CD4-positive, CD25-positive, alpha-beta regulatory T cell (primary cell): ENCODE measurements around the gene FAM83B. TPM values are rescaled to one million over a fixed set of nuclear protein-coding genes. Genes with fewer than 3 reads are reported as not detected.

Source experiments
- ATAC-seq, 2 donors: fragments of 150-1000 bp; cut with Tn5 transposase; one replicate each; pipeline ENCODE4 v1.10.0; 2021; ENCODE audit warnings: low read depth in 2 of 2, moderate number of reproducible peaks in 2 of 2, moderate library complexity in 1 of 2
- DNase-seq, 3 donors: peaks; one replicate each; pipeline versions ENCODE4 v3.0.0 to v3.0.0-alpha.2; 2012 to 2022; ENCODE audit warnings: mixed read lengths in 1 of 3
- H3K27ac ChIP-seq: one replicate; pipeline ENCODE4 v1.7.0; 2013; ENCODE audit warnings: mild to moderate bottlenecking, low read length; ENCODE audit not compliant: insufficient read depth, poor library complexity, severe bottlenecking
- H3K27me3 ChIP-seq: one replicate; pipeline ENCODE4 v1.7.0; 2013; ENCODE audit warnings: low read length; ENCODE audit not compliant: control insufficient read depth, insufficient read depth
- H3K36me3 ChIP-seq: one replicate; pipeline ENCODE4 v1.7.0; 2013; ENCODE audit warnings: mild to moderate bottlenecking, low read length, moderate library complexity; ENCODE audit not compliant: control insufficient read depth, insufficient read depth
- H3K4me1 ChIP-seq: 2 replicates; pipeline ENCODE4 v1.7.0; 2013; ENCODE audit warnings: mild to moderate bottlenecking, low read length; ENCODE audit not compliant: insufficient read depth, control insufficient read depth, poor library complexity, severe bottlenecking
- H3K4me3 ChIP-seq: one replicate; pipeline ENCODE4 v1.7.0; 2013; ENCODE audit warnings: low read depth, mild to moderate bottlenecking, low read length, moderate library complexity
- H3K9me3 ChIP-seq, 2 experiments: 1 replicate in 1 of 2; 2 replicates in 1 of 2; pipeline ENCODE4 v1.7.0; 2013; ENCODE audit warnings: low read length in 2 of 2, mild to moderate bottlenecking in 1 of 2, moderate library complexity in 1 of 2; ENCODE audit not compliant: control insufficient read depth in 2 of 2
- H3K27ac Mint-ChIP-seq, 3 donors: one replicate each; pipeline ENCODE4 v1.8.0; 2020 to 2022; ENCODE audit warnings: mild to moderate bottlenecking in 3 of 3, mixed read lengths in 3 of 3, moderate library complexity in 2 of 3
- H3K27me3 Mint-ChIP-seq: one replicate; pipeline ENCODE4 v1.8.0; 2022; ENCODE audit warnings: mild to moderate bottlenecking, mixed read lengths
- H3K36me3 Mint-ChIP-seq: one replicate; pipeline ENCODE4 v1.8.0; 2020; ENCODE audit warnings: mixed read lengths
- H3K4me1 Mint-ChIP-seq, 4 donors: one replicate each; pipeline ENCODE4 v1.8.0; 2020 to 2022; ENCODE audit warnings: mixed read lengths in 4 of 4, mild to moderate bottlenecking in 1 of 4
- H3K4me3 Mint-ChIP-seq, 4 donors: one replicate each; pipeline ENCODE4 v1.8.0; 2020 to 2022; ENCODE audit warnings: mild to moderate bottlenecking in 4 of 4, mixed read lengths in 4 of 4, moderate library complexity in 3 of 4
- H3K9me3 Mint-ChIP-seq, 7 donors: one replicate each; pipeline ENCODE4 v1.8.0; 2020 to 2022; ENCODE audit warnings: mixed read lengths in 7 of 7, mild to moderate bottlenecking in 3 of 7, moderate library complexity in 2 of 7
- polyA plus RNA-seq, 4 donors: library from polyadenylated mRNA; unstranded; fragments of 300-500 nt; fragmentation: Illumina TruSeq; gene quantifications; one replicate each; pipeline ENCODE4 v1.2.3, GENCODE V29; 2021
- total RNA-seq: library from RNA; stranded (reverse); gene quantifications from one replicate; pipeline ENCODE4 v1.2.3, GENCODE V29; 2022

Gene FAM83B
- total and polyA plus RNA-seq, 5 donors from 2014 or later, result not detected

DNA sequence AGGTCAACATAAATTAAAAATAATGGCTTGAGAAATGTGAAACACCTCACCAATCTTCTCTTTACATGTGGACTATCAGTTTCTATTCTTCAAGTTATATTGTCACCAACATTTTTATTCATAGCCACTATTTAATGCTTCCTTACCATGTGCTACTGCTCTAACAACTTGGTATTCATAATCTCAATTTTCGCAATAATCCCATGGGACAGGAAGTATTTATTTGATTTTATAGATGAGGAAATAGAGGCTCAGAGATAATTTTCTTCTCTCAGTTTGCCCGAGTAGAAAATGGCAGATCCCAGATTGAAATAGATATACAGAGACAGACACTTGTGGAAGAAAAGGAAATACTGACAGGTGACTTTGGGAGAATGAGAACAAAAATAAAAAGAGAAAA, 66.6 kb downstream of the FAM83B start:
- no peaks in the 10 kb centered on the region for H3K27me3 Mint-ChIP-seq
- no peak for DNase-seq
- Histone ChIP-seq H3K27me3 (no peaks in the 10 kb centered on the region), H3K4me1 (no peaks in the 10 kb centered on the region), H3K4me3 (no peak overlapping the region), H3K36me3 (no peaks in the 10 kb centered on the region), H3K9me3 (no peaks in the 10 kb centered on the region), H3K27ac (no peak overlapping the region)
- H3K4me1 Mint-ChIP-seq, result no peaks in the 10 kb centered on the region
- no peak for ATAC-seq
- no peak overlapping the region for H3K4me3 Mint-ChIP-seq
- no peaks in the 10 kb centered on the region for H3K36me3 Mint-ChIP-seq
- H3K27ac Mint-ChIP-seq, result no peak overlapping the region
- peaks cover 0 to 15% (median 5%) of the 10 kb centered on the region in 7 donors for H3K9me3 Mint-ChIP-seq

DNA sequence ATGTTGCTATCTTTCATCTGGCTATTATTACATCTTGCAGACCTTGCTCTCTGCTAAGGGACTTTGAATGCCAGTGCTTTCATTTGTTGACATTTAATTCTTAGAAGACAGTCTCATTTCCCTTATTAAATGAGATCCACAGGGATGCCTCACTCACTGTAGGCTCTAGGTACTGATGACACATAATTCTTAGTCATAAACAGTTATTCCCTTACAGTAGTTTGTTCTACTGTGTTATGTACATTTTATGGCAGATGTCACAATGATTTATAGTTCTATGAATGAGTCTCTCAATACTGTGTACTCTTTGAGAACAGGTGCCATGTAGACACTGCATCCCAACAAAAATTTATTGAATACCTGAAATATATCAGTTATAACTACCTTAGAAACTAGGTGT, 70.3 kb downstream of the FAM83B start:
- Mint-ChIP-seq H3K4me1 (no peaks in the 10 kb centered on the region), H3K27me3 (no peaks in the 10 kb centered on the region), H3K4me3 (no peak overlapping the region), H3K9me3 (peaks cover 0 to 15% (median 5%) of the 10 kb centered on the region in 7 donors), H3K27ac (no peak overlapping the region), H3K36me3 (no peaks in the 10 kb centered on the region)
- ATAC-seq, result no peak
- DNase-seq, result no peak
- H3K27ac ChIP-seq, result no peak overlapping the region
- no peaks in the 10 kb centered on the region for H3K9me3 ChIP-seq
- H3K27me3 ChIP-seq, result no peaks in the 10 kb centered on the region
- no peak overlapping the region for H3K4me3 ChIP-seq
- no peaks in the 10 kb centered on the region for H3K36me3 ChIP-seq
- no peaks in the 10 kb centered on the region for H3K4me1 ChIP-seq

DNA sequence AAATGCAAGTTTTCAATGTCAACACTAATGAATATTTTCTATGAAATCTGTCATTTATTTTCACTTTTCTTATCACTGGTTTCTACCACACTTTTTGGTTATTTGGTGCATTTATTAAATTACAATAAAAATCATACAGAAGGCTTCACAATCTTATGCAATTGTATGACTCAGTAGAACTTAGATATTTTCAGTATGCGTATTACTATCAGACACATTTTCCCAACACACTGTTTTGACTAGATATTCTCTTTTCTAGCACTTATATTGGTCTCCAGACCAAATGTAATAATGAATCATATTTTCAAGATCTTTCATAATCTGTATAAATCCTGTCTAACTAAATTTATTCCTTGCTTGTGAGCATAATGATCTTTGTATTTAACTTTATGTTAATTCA, 74.1 kb downstream of the FAM83B start:
- H3K36me3 Mint-ChIP-seq, result no peaks in the 10 kb centered on the region
- H3K36me3 ChIP-seq, result no peaks in the 10 kb centered on the region
- no peak overlapping the region for H3K4me3 ChIP-seq
- H3K27me3 Mint-ChIP-seq, result no peaks in the 10 kb centered on the region
- no peaks in the 10 kb centered on the region for H3K9me3 ChIP-seq
- no peak overlapping the region for H3K27ac ChIP-seq
- no peaks in the 10 kb centered on the region for H3K4me1 Mint-ChIP-seq
- no peak for DNase-seq
- no peak overlapping the region for H3K27ac Mint-ChIP-seq
- H3K4me1 ChIP-seq, result no peaks in the 10 kb centered on the region
- H3K27me3 ChIP-seq, result no peaks in the 10 kb centered on the region
- no peak for ATAC-seq
- peaks cover 0 to 9% (median 4%) of the 10 kb centered on the region in 7 donors for H3K9me3 Mint-ChIP-seq
- H3K4me3 Mint-ChIP-seq, result no peak overlapping the region

DNA sequence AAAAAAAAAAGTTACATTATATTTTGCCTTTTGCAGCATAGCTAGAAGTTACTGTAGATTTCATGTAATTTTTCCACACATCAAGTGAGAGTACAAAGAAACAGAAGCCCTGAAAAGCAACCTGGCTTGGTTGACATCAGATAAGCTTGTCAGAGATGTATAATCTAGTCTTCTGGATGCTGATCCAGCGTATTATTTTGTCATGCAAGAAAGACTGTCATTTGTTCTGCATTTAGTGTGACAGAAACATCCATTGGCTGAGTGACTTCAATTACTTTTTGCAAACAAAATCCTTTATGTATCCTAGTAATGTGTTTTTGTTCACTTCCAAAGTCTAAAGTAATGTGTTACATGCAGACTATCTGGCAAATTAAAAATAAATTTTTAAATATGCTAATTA, 75.3 kb downstream of the FAM83B start:
- no peak for ATAC-seq
- Mint-ChIP-seq H3K4me1 (no peaks in the 10 kb centered on the region), H3K36me3 (no peaks in the 10 kb centered on the region), H3K27me3 (no peaks in the 10 kb centered on the region), H3K9me3 (peaks cover 0 to 7% (median 0%) of the 10 kb centered on the region in 7 donors), H3K4me3 (no peak overlapping the region), H3K27ac (no peak overlapping the region)
- DNase-seq, result no peak
- Histone ChIP-seq H3K27me3 (no peaks in the 10 kb centered on the region), H3K9me3 (no peaks in the 10 kb centered on the region), H3K36me3 (no peaks in the 10 kb centered on the region), H3K4me3 (no peak overlapping the region), H3K27ac (no peak overlapping the region), H3K4me1 (no peaks in the 10 kb centered on the region)

DNA sequence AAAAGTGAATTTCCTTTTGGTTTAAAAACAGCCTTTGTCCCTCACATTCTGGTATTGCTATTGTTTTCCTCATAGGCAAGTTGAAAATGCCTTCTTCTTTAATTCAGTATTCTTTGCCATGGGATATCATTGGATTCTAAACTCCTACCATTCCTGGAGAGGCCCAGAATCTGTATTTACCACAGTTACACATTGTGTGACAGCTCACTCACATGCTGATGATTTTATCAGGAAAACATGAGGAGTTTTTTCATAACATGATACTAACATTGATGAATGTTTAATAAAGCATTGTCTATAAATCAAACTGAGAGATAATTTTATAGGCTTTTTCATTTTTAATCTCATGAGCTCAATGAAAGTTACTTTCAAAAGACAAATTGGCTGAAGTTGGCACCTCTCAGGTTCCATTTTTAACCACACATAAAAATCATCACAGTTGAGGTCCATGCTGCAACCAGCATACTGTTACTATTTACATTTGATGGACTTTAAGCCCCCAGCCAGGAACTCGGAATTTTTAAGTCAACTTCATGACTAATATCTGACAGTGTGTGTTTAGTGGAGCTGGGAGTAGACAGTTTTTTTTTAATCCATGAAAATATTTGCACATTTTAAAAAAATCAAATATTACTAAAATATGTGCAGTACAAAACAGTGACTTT, 82.8 kb downstream of the FAM83B start:
- Histone ChIP-seq H3K9me3 (peaks cover 4 to 5% of the 10 kb centered on the region in 2 experiments), H3K27me3 (no peaks in the 10 kb centered on the region), H3K27ac (no peak overlapping the region), H3K36me3 (no peaks in the 10 kb centered on the region), H3K4me3 (no peak overlapping the region), H3K4me1 (no peaks in the 10 kb centered on the region)
- Mint-ChIP-seq H3K4me1 (no peaks in the 10 kb centered on the region), H3K27ac (no peak overlapping the region), H3K36me3 (no peaks in the 10 kb centered on the region), H3K27me3 (no peaks in the 10 kb centered on the region), H3K9me3 (peaks cover 4 to 17% (median 8%) of the 10 kb centered on the region in 7 donors), H3K4me3 (no peak overlapping the region)
- no peak for ATAC-seq
- no peak for DNase-seq

DNA sequence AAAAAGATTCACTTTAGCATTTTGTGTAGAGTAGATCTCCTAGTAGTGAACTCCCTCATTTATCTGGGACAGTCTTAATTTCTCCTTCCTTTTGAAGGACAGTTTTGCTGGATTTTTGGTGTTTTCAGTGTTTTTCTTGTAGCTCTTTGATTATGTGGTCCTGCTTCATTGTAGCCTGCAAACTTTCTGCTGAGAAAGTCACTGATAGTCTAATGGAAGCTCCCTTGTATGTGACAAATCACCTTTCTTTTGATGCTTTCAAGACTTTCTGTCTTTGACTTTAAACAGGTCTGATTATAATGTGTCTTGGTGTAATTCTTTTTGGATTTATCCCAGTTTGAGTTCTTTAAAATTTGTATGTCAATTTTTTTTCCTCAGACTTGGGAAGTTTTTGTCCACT, 86.1 kb downstream of the FAM83B start:
- Histone ChIP-seq H3K9me3 (peaks cover 4 to 5% of the 10 kb centered on the region in 2 experiments), H3K4me1 (no peaks in the 10 kb centered on the region), H3K4me3 (no peak overlapping the region), H3K27ac (no peak overlapping the region), H3K36me3 (no peaks in the 10 kb centered on the region), H3K27me3 (no peaks in the 10 kb centered on the region)
- H3K9me3 Mint-ChIP-seq, result peaks cover 4 to 17% (median 8%) of the 10 kb centered on the region in 7 donors
- no peak overlapping the region for H3K27ac Mint-ChIP-seq
- no peak for ATAC-seq
- no peaks in the 10 kb centered on the region for H3K4me1 Mint-ChIP-seq
- H3K4me3 Mint-ChIP-seq, result no peak overlapping the region
- H3K27me3 Mint-ChIP-seq, result no peaks in the 10 kb centered on the region
- DNase-seq, result no peak
- no peaks in the 10 kb centered on the region for H3K36me3 Mint-ChIP-seq

DNA sequence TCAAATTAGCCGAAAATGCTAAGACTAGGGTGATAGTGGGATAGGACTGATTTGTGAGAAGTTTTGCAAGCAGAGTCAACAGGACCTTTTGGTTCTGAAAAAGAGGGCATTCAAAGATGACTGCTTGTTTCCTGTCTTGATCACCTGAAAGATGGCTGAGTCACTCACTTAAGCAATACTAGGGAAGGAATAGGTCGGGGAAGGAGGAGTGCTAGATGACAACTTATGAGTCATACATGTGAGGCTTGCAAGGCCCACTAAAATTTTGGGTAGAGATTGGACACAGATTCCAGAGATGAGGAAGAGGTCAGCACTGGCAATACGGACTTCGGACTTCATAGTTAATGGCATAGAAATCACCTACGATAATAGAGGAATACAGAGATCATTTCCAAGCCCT, 89.2 kb downstream of the FAM83B start:
- no peaks in the 10 kb centered on the region for H3K4me1 Mint-ChIP-seq
- no peak for DNase-seq

DNA sequence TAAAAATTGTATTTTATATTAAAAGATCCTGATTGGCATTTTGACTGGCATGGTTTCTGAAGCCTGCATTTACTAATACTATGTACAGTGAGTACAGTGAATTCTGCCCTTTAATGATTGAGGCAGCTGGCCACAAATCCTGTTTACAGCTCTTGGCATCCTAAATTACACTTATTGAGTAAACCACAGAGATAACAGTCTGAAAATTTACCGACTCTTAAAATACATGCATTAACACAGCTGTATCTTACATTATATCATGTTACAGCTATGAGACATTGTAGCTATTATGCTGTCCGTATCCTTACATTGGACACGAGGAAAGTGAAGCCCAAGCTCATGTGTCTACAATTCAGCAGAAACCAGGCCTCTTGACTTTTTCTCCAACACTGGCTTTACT, 90.8 kb downstream of the FAM83B start:
- Mint-ChIP-seq H3K27ac (no peak overlapping the region), H3K4me3 (no peak overlapping the region), H3K27me3 (no peaks in the 10 kb centered on the region), H3K4me1 (no peaks in the 10 kb centered on the region), H3K36me3 (no peaks in the 10 kb centered on the region), H3K9me3 (peaks cover 0 to 18% (median 5%) of the 10 kb centered on the region in 7 donors)
- no peaks in the 10 kb centered on the region for H3K4me1 ChIP-seq
- H3K36me3 ChIP-seq, result no peaks in the 10 kb centered on the region
- no peak for ATAC-seq
- no peak for DNase-seq
- H3K27me3 ChIP-seq, result no peaks in the 10 kb centered on the region
- peaks cover 3 to 4% of the 10 kb centered on the region in 2 experiments for H3K9me3 ChIP-seq
- H3K4me3 ChIP-seq, result no peak overlapping the region
- H3K27ac ChIP-seq, result no peak overlapping the region

More for the DNA sequence above, 89.2 kb downstream of the FAM83B start:
- Mint-ChIP-seq H3K36me3 (no peaks in the 10 kb centered on the region), H3K4me3 (no peak overlapping the region), H3K27me3 (no peaks in the 10 kb centered on the region), H3K27ac (no peak overlapping the region), H3K9me3 (peaks cover 4 to 18% (median 8%) of the 10 kb centered on the region in 7 donors)
- no peaks in the 10 kb centered on the region for H3K36me3 ChIP-seq
- no peak for ATAC-seq
- no peak overlapping the region for H3K27ac ChIP-seq
- H3K4me3 ChIP-seq, result no peak overlapping the region
- H3K4me1 ChIP-seq, result no peaks in the 10 kb centered on the region
- H3K27me3 ChIP-seq, result no peaks in the 10 kb centered on the region
- H3K9me3 ChIP-seq, result peaks cover 4 to 5% of the 10 kb centered on the region in 2 experiments
